Bronchial epithelial cell (primary cell): Measurements from ENCODE around the gene SPATS2L. TPM values are rescaled to one million over a fixed set of nuclear protein-coding genes. Genes with fewer than 3 reads are reported as not detected.

Experiments used
- DNase-seq: peaks from one replicate; pipeline ENCODE4 v3.0.0-alpha.2; 2010; ENCODE audit warnings: low read depth
- FAIRE-seq: peaks from 2 replicates; lab custom pipeline; 2011; peaks lifted over from hg19 to GRCh38; lab: Jason Lieb, UNC
- H3K27me3 ChIP-seq: 2 replicates; pipeline ENCODE4 v1.5.1; 2011; ENCODE audit warnings: low read length; ENCODE audit not compliant: control insufficient read depth, insufficient read depth
- H3K36me3 ChIP-seq: 2 replicates; pipeline ENCODE4 v1.5.1; 2011; ENCODE audit warnings: low read length; ENCODE audit not compliant: control insufficient read depth, insufficient read depth
- H3K4me3 ChIP-seq: 2 replicates; pipeline ENCODE4 v1.5.1; 2011; ENCODE audit warnings: mild to moderate bottlenecking, low read depth, low read length, control low read depth
- total RNA-seq: library from RNA; depleted of rRNA; stranded (reverse); fragments of >200 nt; gene quantifications from 2 replicates; pipeline ENCODE4 v1.2.1, GENCODE V29; 2014
- TF ChIP-seq, protein P1 (sequence below): IDR thresholded peaks from 2 replicates; pipeline ENCODE4 v1.5.1; 2011; ENCODE audit warnings: mild to moderate bottlenecking, moderate library complexity, low read length, control low read depth, inconsistent platforms; ENCODE audit not compliant: insufficient read depth, severe bottlenecking

The SPATS2L gene, protein sequence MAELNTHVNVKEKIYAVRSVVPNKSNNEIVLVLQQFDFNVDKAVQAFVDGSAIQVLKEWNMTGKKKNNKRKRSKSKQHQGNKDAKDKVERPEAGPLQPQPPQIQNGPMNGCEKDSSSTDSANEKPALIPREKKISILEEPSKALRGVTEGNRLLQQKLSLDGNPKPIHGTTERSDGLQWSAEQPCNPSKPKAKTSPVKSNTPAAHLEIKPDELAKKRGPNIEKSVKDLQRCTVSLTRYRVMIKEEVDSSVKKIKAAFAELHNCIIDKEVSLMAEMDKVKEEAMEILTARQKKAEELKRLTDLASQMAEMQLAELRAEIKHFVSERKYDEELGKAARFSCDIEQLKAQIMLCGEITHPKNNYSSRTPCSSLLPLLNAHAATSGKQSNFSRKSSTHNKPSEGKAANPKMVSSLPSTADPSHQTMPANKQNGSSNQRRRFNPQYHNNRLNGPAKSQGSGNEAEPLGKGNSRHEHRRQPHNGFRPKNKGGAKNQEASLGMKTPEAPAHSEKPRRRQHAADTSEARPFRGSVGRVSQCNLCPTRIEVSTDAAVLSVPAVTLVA
- total RNA-seq = 37.6 and 56.3 TPM in 2 replicates

DNA sequence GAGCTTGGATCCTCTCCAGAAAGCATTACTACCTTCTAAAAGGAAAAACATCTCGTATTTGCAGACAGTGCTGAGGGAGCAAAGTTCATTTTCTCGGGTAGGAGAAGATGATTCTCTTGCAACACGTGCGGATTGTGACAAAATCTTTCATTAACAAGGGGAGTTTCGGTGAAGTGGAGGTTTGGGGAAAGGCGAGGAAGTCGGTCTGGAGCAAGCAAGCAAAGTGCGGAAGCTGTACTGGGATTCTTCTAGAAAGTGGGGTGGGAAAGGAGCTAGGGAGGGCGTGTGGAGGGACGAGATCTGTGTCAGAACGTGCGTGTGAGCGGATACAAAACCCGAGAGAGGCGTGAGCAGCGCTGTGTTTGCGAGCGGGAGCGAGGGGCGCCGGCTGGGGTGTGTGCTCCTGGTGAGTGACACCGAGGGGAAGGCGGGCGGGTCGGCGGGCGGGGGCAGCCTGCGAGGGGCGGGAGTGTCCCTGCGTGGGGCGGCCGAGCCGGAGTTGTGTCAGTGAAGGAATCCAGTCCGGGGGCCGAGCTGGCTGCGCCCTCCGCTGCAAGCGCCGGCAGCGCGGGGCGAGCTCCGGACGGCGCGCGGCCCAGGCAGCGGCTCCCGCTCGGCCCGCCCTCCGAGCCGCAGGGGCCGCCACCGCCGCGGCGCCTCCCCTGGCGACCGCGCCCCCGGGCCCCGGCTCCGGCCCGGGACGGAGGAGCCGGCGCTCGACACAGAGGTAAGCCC, at the start of gene SPATS2L:
Gene SPATS2L, plus strand, starts transcription at position 498 of the 735 bp plus-strand sequence. CDS start 82,552 bp downstream, outside the sequence.
- Histone ChIP-seq H3K36me3 (no peaks in the 10 kb centered on the region), H3K4me3 (peak within 1 kb of the TSS; percentile 74), H3K27me3 (no peaks in the 10 kb centered on the region)
- TF ChIP-seq, protein P1, sequence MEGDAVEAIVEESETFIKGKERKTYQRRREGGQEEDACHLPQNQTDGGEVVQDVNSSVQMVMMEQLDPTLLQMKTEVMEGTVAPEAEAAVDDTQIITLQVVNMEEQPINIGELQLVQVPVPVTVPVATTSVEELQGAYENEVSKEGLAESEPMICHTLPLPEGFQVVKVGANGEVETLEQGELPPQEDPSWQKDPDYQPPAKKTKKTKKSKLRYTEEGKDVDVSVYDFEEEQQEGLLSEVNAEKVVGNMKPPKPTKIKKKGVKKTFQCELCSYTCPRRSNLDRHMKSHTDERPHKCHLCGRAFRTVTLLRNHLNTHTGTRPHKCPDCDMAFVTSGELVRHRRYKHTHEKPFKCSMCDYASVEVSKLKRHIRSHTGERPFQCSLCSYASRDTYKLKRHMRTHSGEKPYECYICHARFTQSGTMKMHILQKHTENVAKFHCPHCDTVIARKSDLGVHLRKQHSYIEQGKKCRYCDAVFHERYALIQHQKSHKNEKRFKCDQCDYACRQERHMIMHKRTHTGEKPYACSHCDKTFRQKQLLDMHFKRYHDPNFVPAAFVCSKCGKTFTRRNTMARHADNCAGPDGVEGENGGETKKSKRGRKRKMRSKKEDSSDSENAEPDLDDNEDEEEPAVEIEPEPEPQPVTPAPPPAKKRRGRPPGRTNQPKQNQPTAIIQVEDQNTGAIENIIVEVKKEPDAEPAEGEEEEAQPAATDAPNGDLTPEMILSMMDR = no peak
- DNase-seq (peak; percentile 58), FAIRE-seq (no peak)

DNA sequence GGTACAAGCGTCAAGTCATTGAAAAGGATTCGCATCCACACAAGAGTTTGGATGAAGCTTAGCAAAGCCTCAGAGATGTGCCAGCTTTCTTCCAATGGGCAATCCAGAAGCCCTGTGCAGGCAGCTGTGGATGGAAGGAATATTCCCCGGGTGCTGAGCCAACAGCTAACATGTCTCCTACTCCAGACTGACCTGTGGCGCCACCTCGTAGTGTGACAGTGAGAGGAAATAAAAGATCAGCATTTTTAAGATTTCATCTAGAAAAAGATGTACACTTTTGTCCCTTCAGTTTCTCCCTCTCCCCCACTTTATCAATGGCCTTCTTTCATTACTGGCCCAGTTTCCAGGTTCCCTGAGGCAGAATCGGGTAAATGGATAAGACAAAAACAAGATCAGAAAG, 48.9 kb upstream of the SPATS2L start:
- TF ChIP-seq, protein P1 = no peak
- peak; percentile 60 for FAIRE-seq
- H3K36me3 ChIP-seq = no peaks in the 10 kb centered on the region
- H3K4me3 ChIP-seq = no peak overlapping the region
- DNase-seq = no peak
- H3K27me3 ChIP-seq = no peaks in the 10 kb centered on the region

DNA sequence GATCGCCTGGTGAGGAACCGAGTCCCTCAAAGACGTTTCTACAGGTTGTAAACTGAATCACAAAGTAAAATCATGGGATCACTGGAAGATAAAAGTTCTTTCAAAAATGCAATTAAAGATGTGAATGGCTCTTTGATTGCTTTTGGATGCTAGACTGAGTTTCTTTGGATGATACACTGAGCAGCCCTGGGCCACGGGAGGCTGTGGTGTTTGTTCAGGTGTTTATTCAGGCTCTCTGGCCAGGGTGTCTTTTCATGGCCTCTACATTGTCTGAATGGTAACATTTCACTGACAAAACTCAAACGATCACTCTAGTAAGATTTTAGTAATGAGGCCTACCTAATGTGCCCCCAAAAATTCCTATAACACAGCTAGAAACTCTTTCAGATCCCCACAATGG, 48.4 kb upstream of the SPATS2L start:
- no peak overlapping the region for H3K4me3 ChIP-seq
- H3K36me3 ChIP-seq = no peaks in the 10 kb centered on the region
- H3K27me3 ChIP-seq = no peaks in the 10 kb centered on the region
- FAIRE-seq = no peak
- DNase-seq = no peak
- TF ChIP-seq, protein P1 = no peak

DNA sequence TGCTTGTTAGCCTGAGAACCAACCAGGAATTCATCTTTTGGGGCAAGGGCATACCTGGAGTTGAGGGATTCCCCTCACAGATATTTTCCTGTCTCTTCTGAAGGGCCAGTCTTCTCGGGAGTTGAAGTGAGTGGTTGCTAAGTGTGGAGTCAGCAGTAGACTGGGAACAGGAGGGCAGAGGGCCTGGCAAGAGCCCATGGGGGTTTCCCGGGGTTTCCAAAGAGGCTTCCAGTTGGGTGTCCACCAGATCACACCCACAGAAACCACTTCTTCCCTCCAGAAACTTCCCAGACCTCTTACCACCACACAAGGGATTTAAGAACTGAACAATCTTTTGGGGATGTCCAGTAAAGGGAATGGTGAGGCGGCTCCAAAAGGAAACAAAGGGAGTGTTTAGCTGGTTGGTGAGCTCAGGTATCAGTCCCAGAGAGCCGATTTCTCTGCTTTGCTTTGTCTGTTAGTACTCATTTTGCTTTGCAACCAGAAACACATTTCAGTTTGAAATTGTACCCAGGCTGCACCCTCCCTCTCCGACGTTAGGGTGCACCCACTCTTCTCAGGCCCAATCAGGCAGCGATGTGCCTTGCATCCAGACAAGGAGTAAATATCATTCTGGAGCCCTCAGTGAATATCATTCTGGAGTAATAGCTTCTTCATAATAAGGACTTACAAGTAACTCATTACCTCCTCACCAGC, 47.5 kb upstream of the SPATS2L start:
- Histone ChIP-seq H3K36me3 (no peaks in the 10 kb centered on the region), H3K4me3 (no peak overlapping the region), H3K27me3 (no peaks in the 10 kb centered on the region)
- no peak for FAIRE-seq
- TF ChIP-seq, protein P1 = no peak
- peak; percentile 64 for DNase-seq

DNA sequence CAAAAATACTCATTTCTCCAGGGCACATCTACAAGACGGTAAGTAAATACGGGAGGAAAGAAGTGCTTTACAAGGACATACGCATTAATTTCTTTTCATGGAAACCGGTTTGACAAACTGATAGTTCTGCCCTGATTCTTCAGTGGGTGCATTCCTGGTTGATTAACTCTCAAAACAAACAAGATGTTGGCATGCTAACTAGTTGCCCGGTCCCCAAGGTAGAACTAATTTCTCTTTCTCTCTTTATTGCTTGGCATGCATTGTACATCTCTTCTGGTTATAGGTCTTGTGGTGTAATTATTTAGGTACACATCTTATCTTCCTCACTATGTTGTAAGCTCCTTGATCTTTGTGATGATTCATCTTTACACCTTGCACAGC, 46.9 kb upstream of the SPATS2L start:
- Histone ChIP-seq H3K27me3 (no peaks in the 10 kb centered on the region), H3K36me3 (no peaks in the 10 kb centered on the region), H3K4me3 (no peak overlapping the region)
- TF ChIP-seq, protein P1 = no peak
- no peak for FAIRE-seq
- DNase-seq = peak; percentile 96
